Measurements from ENCODE around the gene FAM13C.

DNA sequence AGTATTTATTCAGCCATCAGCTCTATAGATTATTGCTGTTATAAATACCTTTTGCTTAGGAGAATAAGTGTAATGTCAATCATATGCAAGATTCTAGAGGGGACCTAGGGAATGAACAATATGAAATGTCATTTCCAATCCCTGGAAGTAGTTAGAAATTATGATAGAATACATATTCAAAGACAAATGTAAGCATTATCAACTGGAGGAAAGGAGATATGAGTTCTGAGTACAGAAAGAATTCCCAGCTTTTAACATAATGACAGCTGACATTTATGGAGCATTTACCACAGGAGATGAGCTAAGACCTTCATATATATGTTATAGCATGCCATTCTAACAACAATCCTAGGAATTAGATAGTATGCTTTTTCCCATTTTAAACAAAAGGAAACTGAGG, 86.2 kb downstream of the FAM13C start:
- TF ChIP-seq YY1 (IDR thresholded peaks at IDR 0.05; ENCODE audit: insufficient read depth, insufficient read length) (no peak), SUZ12 (IDR thresholded peaks at IDR 0.05; ENCODE audit: extremely low read depth, insufficient read depth, insufficient read length) (no peak)
